Parathyroid adenoma (tissue), 2 donors: ENCODE results near the gene ASCL1.

ENCODE experiments used
- H2AFZ ChIP-seq: fragments of 300-600 bp; sonication (generic); one replicate; pipeline ENCODE4 v1.7.0; 2017; ENCODE audit warnings: antibody characterized with exemption, mild to moderate bottlenecking
- H3K27ac ChIP-seq: fragments of 300-600 bp; sonication (generic); one replicate; pipeline ENCODE4 v1.7.0; 2017
- H3K27me3 ChIP-seq: fragments of 300-600 bp; sonication (generic); one replicate; pipeline ENCODE4 v1.7.0; 2017; ENCODE audit warnings: low read length; ENCODE audit not compliant: control insufficient read depth, insufficient read depth
- H3K36me3 ChIP-seq: fragments of 300-600 bp; sonication (generic); one replicate; pipeline ENCODE4 v1.7.0; 2017; ENCODE audit warnings: low read length; ENCODE audit not compliant: control insufficient read depth, insufficient read depth
- H3K4me1 ChIP-seq: fragments of 300-600 bp; sonication (generic); one replicate; pipeline ENCODE4 v1.7.0; 2017; ENCODE audit warnings: control low read depth
- H3K4me2 ChIP-seq: fragments of 300-600 bp; sonication (generic); one replicate; pipeline ENCODE4 v1.7.0; 2017; ENCODE audit warnings: low read length
- H3K4me3 ChIP-seq: fragments of 300-600 bp; sonication (generic); one replicate; pipeline ENCODE4 v1.7.0; 2017; ENCODE audit warnings: low read depth, low read length
- H3K79me2 ChIP-seq: fragments of 300-600 bp; sonication (generic); one replicate; pipeline ENCODE4 v1.7.0; 2017; ENCODE audit warnings: control low read depth
- H3K9ac ChIP-seq: fragments of 300-600 bp; sonication (generic); one replicate; pipeline ENCODE4 v1.7.0; 2017; ENCODE audit warnings: mild to moderate bottlenecking
- H3K9me3 ChIP-seq: fragments of 300-600 bp; sonication (generic); one replicate; pipeline ENCODE4 v1.7.0; 2017; ENCODE audit warnings: low read length; ENCODE audit not compliant: control insufficient read depth
- CTCF ChIP-seq: fragments of 300-600 bp; sonication (generic); IDR thresholded peaks from one replicate; pipeline ENCODE4 v1.7.0; 2017; ENCODE audit warnings: antibody characterized with exemption, mild to moderate bottlenecking
- donor health status: primary hyperparathyroidism.

Gene ASCL1

GRCh38 chr12:102957339-102958050, at the start of gene ASCL1:
Gene ASCL1, plus strand, starts transcription at chr12:102957674. Its CDS starts 571 bp downstream, at chr12:102958245.
- H3K79me2 ChIP-seq, result no peaks in the 10 kb centered on the region
- H3K4me2 ChIP-seq, result peak within 1 kb of the TSS; percentile 79
- no peak within 1 kb of the TSS for H3K27ac ChIP-seq
- no peaks in the 10 kb centered on the region for H3K9me3 ChIP-seq
- H2AFZ ChIP-seq, result peak within 1 kb of the TSS; percentile 58
- H3K27me3 ChIP-seq, result peaks cover 23% of the 10 kb centered on the region
- no peaks in the 10 kb centered on the region for H3K4me1 ChIP-seq
- no peak within 1 kb of the TSS for H3K9ac ChIP-seq
- peak within 1 kb of the TSS; percentile 42 for H3K4me3 ChIP-seq
- TF ChIP-seq CTCF, result no peak
- H3K36me3 ChIP-seq, result no peaks in the 10 kb centered on the region

- Histone ChIP-seq H2AFZ (no peak overlapping the region), H3K4me2 (no peak overlapping the region), H3K36me3 (no peaks in the 10 kb centered on the region), H3K79me2 (no peaks in the 10 kb centered on the region), H3K9me3 (no peaks in the 10 kb centered on the region), H3K4me1 (no peaks in the 10 kb centered on the region), H3K9ac (no peak overlapping the region), H3K4me3 (no peak overlapping the region), H3K27me3 (no peaks in the 10 kb centered on the region), H3K27ac (no peak overlapping the region)
- TF ChIP-seq CTCF, result no peak
Measured at GRCh38 chr12:102907918-102908317, 49.6 kb upstream of the ASCL1 start.

- Histone ChIP-seq H2AFZ (no peak overlapping the region), H3K4me1 (no peaks in the 10 kb centered on the region), H3K9ac (no peak overlapping the region), H3K36me3 (no peaks in the 10 kb centered on the region), H3K4me2 (no peak overlapping the region), H3K79me2 (no peaks in the 10 kb centered on the region), H3K9me3 (no peaks in the 10 kb centered on the region), H3K27me3 (no peaks in the 10 kb centered on the region), H3K4me3 (no peak overlapping the region), H3K27ac (no peak overlapping the region)
- no peak for TF ChIP-seq CTCF
Measured at GRCh38 chr12:102910137-102910536, 47.3 kb upstream of the ASCL1 start.

- no peaks in the 10 kb centered on the region for H3K4me1 ChIP-seq
- TF ChIP-seq CTCF, result no peak
- no peak overlapping the region for H2AFZ ChIP-seq
- H3K27me3 ChIP-seq, result no peaks in the 10 kb centered on the region
- H3K27ac ChIP-seq, result no peak overlapping the region
- H3K79me2 ChIP-seq, result no peaks in the 10 kb centered on the region
- H3K36me3 ChIP-seq, result no peaks in the 10 kb centered on the region
- H3K9ac ChIP-seq, result no peak overlapping the region
- no peaks in the 10 kb centered on the region for H3K9me3 ChIP-seq
- H3K4me3 ChIP-seq, result no peak overlapping the region
- H3K4me2 ChIP-seq, result no peak overlapping the region
Measured at GRCh38 chr12:102910792-102911191, 46.7 kb upstream of the ASCL1 start.

- Histone ChIP-seq H3K27me3 (no peaks in the 10 kb centered on the region), H3K79me2 (no peaks in the 10 kb centered on the region), H3K9me3 (no peaks in the 10 kb centered on the region), H3K4me3 (no peak overlapping the region), H3K4me2 (no peak overlapping the region), H3K27ac (no peak overlapping the region), H2AFZ (no peak overlapping the region), H3K9ac (no peak overlapping the region), H3K36me3 (no peaks in the 10 kb centered on the region), H3K4me1 (no peaks in the 10 kb centered on the region)
- no peak for TF ChIP-seq CTCF
Measured at GRCh38 chr12:102911320-102911719, 46.2 kb upstream of the ASCL1 start.
